GM23248 (cell line): ENCODE results near the gene PEX26.

ENCODE experiments used
- EZH2 ChIP-seq: fragments of 200-600 bp; sonication (generic); IDR thresholded peaks from 2 replicates; pipeline ENCODE4 v1.6.1; 2018; ENCODE audit warnings: antibody characterized with exemption, mild to moderate bottlenecking; ENCODE audit not compliant: insufficient read depth, poor library complexity, severe bottlenecking
- EZH2phosphoT487 ChIP-seq: fragments of 200-600 bp; sonication (generic); IDR thresholded peaks from 2 replicates; pipeline ENCODE4 v1.6.1; 2018; ENCODE audit warnings: antibody characterized with exemption, moderate library complexity, mild to moderate bottlenecking, low read depth; ENCODE audit not compliant: insufficient read depth

DNA sequence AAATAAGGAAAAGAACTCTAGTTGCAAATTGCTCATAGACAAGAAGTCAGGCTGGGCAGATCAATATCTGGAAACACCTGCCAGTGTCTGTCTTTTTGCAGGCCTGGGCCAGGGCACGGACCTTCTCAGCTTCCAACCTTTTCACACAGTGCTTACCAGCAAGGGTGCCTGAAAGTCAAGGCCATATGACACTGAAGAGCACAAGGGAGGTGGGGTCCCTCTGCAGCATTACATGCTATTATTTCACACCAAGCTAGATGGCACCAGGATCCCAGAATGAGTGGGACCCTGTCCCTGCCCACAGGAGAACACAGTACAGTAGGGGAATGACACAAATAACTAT is 5.9 kb upstream of the PEX26 start:
- TF ChIP-seq EZH2 (no peak), EZH2phosphoT487 (no peak)
